ENCODE measurements around the gene ZNF140.

Gene ZNF140

GRCh38 chr12:133080368-133081158 lies at the start of gene ZNF140:
TSS of gene ZNF140 (plus strand) at chr12:133080923. CDS start at chr12:133081321, 398 bp downstream.
- peak; percentile 90 to 96 for DNase-seq

GRCh38 chr12:133037207-133038005 lies 43.3 kb upstream of the ZNF140 start, which contains the start of gene ZNF84:
TSS of gene ZNF84 (plus strand) at chr12:133037509. CDS start at chr12:133041468, 3,959 bp downstream.
- peak; percentile 95 to 98 for DNase-seq

- no peak for DNase-seq
Observed at GRCh38 chr12:133038118-133038709, 42.5 kb upstream of the ZNF140 start.

- no peak for DNase-seq
Observed at GRCh38 chr12:133046698-133047097, 34.0 kb upstream of the ZNF140 start.

GRCh38 chr12:133057446-133057845 lies 23.3 kb upstream of the ZNF140 start:
- no peak for DNase-seq

GRCh38 chr12:133058203-133059113 lies 22.3 kb upstream of the ZNF140 start:
- DNase-seq: no peak

GRCh38 chr12:133061954-133062353 lies 18.8 kb upstream of the ZNF140 start:
- DNase-seq: no peak

GRCh38 chr12:133063556-133063955 lies 17.2 kb upstream of the ZNF140 start:
- no peak for DNase-seq

GRCh38 chr12:133073836-133074235 lies 6.9 kb upstream of the ZNF140 start:
- DNase-seq: no peak

- DNase-seq: peak; percentile 90 to 98
Observed at GRCh38 chr12:133080026-133080367, 726 bp upstream of the ZNF140 start.

- DNase-seq: peak in 1 of 2 experiments; percentile 84
Observed at GRCh38 chr12:133081159-133081780, 547 bp downstream of the ZNF140 start.

- no peak for DNase-seq
Observed at GRCh38 chr12:133083345-133083744, 2.6 kb downstream of the ZNF140 start.

GRCh38 chr12:133105620-133106019 lies 24.9 kb downstream of the ZNF140 start:
- no peak for DNase-seq

GRCh38 chr12:133106253-133106652 lies 25.5 kb downstream of the ZNF140 start:
- DNase-seq: no peak

GRCh38 chr12:133107121-133107520 lies 26.4 kb downstream of the ZNF140 start:
- DNase-seq: no peak

- DNase-seq: no peak
Observed at GRCh38 chr12:133108150-133108549, 27.4 kb downstream of the ZNF140 start.

GRCh38 chr12:133120385-133121191 lies 39.9 kb downstream of the ZNF140 start:
- DNase-seq: no peak

- DNase-seq: no peak
Observed at GRCh38 chr12:133124674-133125073, 44.0 kb downstream of the ZNF140 start.

GRCh38 chr12:133129368-133130037 lies 48.8 kb downstream of the ZNF140 start:
- DNase-seq: no peak

- peak; percentile 95 to 97 for DNase-seq
Observed at GRCh38 chr12:133130038-133130807, 49.5 kb downstream of the ZNF140 start, which contains the start of the genes ZNF10 and ZNF891. TSS of gene ZNF10 (plus strand) at chr12:133130627. CDS start at chr12:133144493, 13,866 bp downstream. TSS of gene ZNF891 (minus strand) at chr12:133130274. CDS start at chr12:133121918, 8,356 bp downstream.
